H1 (cell line): Measurements from ENCODE around the gene NTRK2. TPM values are rescaled to one million over a fixed set of nuclear protein-coding genes. Genes with fewer than 3 reads are reported as not detected.

ENCODE experiments used
- CTCF ChIA-PET: fragments of 300-600 bp; sonication (Branson Sonifier 250); formaldehyde crosslinking; loops from one replicate; lab custom pipeline; 2021; ENCODE audit not compliant: partially characterized antibody; lab: Charles Lee
- POLR2A ChIA-PET: fragments of 300-600 bp; sonication (Branson Sonifier 250); formaldehyde crosslinking; loops from one replicate; lab custom pipeline; 2021; ENCODE audit warnings: inconsistent platforms; ENCODE audit not compliant: partially characterized antibody; lab: Charles Lee
- DNase-seq, 2 experiments: peaks; one replicate each; pipeline versions ENCODE4 v3.0.0 to v3.0.0-alpha.2; 2010 to 2022; ENCODE audit warnings: low spot score in 2 of 2, low read depth in 1 of 2, mixed read lengths in 1 of 2
- FAIRE-seq: peaks from 2 replicates; lab custom pipeline; 2011; peaks lifted over from hg19 to GRCh38; lab: Jason Lieb, UNC
- H2AFZ ChIP-seq: 2 replicates; pipeline ENCODE4 v1.8.1; 2012; ENCODE audit warnings: low read length, inconsistent platforms
- H2AK5ac ChIP-seq: 2 replicates; pipeline ENCODE4 v1.6.1; 2013; ENCODE audit warnings: low read depth, low read length
- H2BK120ac ChIP-seq: replicated peaks from 2 replicates; pipeline ENCODE3; 2013; ENCODE audit warnings: low read depth, low read length, inconsistent platforms
- H2BK12ac ChIP-seq: 2 replicates; pipeline ENCODE4 v1.6.1; 2013; ENCODE audit warnings: low read depth, low read length
- H2BK15ac ChIP-seq: 2 replicates; pipeline ENCODE4 v1.6.1; 2013; ENCODE audit warnings: low read length
- H2BK20ac ChIP-seq: 2 replicates; pipeline ENCODE4 v1.6.1; 2013; ENCODE audit warnings: low read length
- H2BK5ac ChIP-seq: 2 replicates; pipeline ENCODE4 v1.6.1; 2013; ENCODE audit warnings: low read depth, low read length
- H3K14ac ChIP-seq: 2 replicates; pipeline ENCODE4 v1.6.1; 2013; ENCODE audit warnings: inconsistent platforms; ENCODE audit not compliant: insufficient read length
- H3K18ac ChIP-seq: 2 replicates; pipeline ENCODE4 v1.6.1; 2013; ENCODE audit warnings: low read length; ENCODE audit errors: extremely low read depth
- H3K23ac ChIP-seq: 2 replicates; pipeline ENCODE4 v1.6.1; 2013; ENCODE audit warnings: inconsistent platforms; ENCODE audit not compliant: insufficient read length
- H3K23me2 ChIP-seq: 2 replicates; pipeline ENCODE4 v1.6.1; 2013; ENCODE audit warnings: low read depth, low read length
- H3K27ac ChIP-seq: 2 replicates; pipeline ENCODE4 v1.6.1; 2011; ENCODE audit warnings: low read depth, low read length, inconsistent platforms
- H3K27me3 ChIP-seq, 4 experiments: replicated peaks in 1 of 4; 1 replicate in 1 of 4; 2 replicates in 3 of 4; pipeline versions ENCODE4 v1.6.1 to v1.8.1; 2011 to 2013; ENCODE audit warnings: low read length in 3 of 4, mild to moderate bottlenecking in 3 of 4, inconsistent platforms in 2 of 4, mixed read lengths in 2 of 4, moderate library complexity in 1 of 4; ENCODE audit not compliant: control insufficient read depth in 3 of 4, insufficient read depth in 3 of 4; ENCODE audit errors: extremely low read depth in 1 of 4
- H3K36me3 ChIP-seq, 4 experiments: 2 replicates each; pipeline versions ENCODE4 v1.6.1 to v1.8.1; 2011 to 2013; ENCODE audit warnings: mild to moderate bottlenecking in 4 of 4, low read length in 3 of 4, moderate library complexity in 2 of 4, control low read depth in 1 of 4, inconsistent platforms in 1 of 4; ENCODE audit not compliant: insufficient read depth in 4 of 4, control insufficient read depth in 2 of 4
- H3K4ac ChIP-seq: replicated peaks from 2 replicates; pipeline ENCODE3; 2013; ENCODE audit warnings: low read length, low read depth, mixed read lengths, inconsistent platforms; ENCODE audit not compliant: insufficient read length
- H3K4me1 ChIP-seq, 4 experiments: replicated peaks in 1 of 4; 1 replicate in 1 of 4; 2 replicates in 3 of 4; pipeline versions ENCODE4 v1.6.1 to v1.8.1; 2011 to 2013; ENCODE audit warnings: low read length in 3 of 4, inconsistent platforms in 2 of 4, mixed read lengths in 1 of 4; ENCODE audit not compliant: insufficient read depth in 4 of 4, control insufficient read depth in 3 of 4
- H3K4me2 ChIP-seq, 2 experiments: 2 replicates each; pipeline versions ENCODE4 v1.6.1 to v1.8.1; 2011 to 2013; ENCODE audit warnings: low read depth in 2 of 2, low read length in 2 of 2, control low read depth in 1 of 2, inconsistent platforms in 1 of 2, mild to moderate bottlenecking in 1 of 2; ENCODE audit not compliant: insufficient read depth in 1 of 2
- H3K4me3 ChIP-seq, 4 experiments: fragments of 200-600, 300-600 bp in 1 of 4; sonication (generic), shearing (Covaris generic), sonication (Bioruptor Twin) in 1 of 4; 2 replicates each; pipeline versions ENCODE4 v1.5.1 to v1.8.1; 2011 to 2016; ENCODE audit warnings: low read length in 4 of 4, low read depth in 3 of 4, control low read depth in 2 of 4, inconsistent platforms in 2 of 4, mild to moderate bottlenecking in 2 of 4, mixed read lengths in 1 of 4, moderate library complexity in 1 of 4; ENCODE audit not compliant: insufficient read depth in 2 of 4; ENCODE audit errors: extremely low read depth in 1 of 4
- H3K56ac ChIP-seq: replicated peaks from 2 replicates; pipeline ENCODE3; 2013; ENCODE audit warnings: low read depth, mild to moderate bottlenecking, mixed read lengths, low read length, inconsistent platforms; ENCODE audit not compliant: insufficient read length
- H3K79me1 ChIP-seq: 2 replicates; pipeline ENCODE4 v1.6.1; 2013; ENCODE audit warnings: low read depth, low read length, control low read depth
- H3K79me2 ChIP-seq, 2 experiments: 2 replicates each; pipeline versions ENCODE4 v1.6.1 to v1.8.1; 2012 to 2013; ENCODE audit warnings: low read length in 2 of 2, mild to moderate bottlenecking in 2 of 2, inconsistent platforms in 1 of 2; ENCODE audit not compliant: insufficient read depth in 2 of 2, control insufficient read depth in 1 of 2
- H3K9ac ChIP-seq, 4 experiments: replicated peaks in 1 of 4; 1 replicate in 1 of 4; 2 replicates in 3 of 4; pipeline versions ENCODE4 v1.6.1 to v1.8.1; 2011 to 2013; ENCODE audit warnings: low read depth in 3 of 4, low read length in 3 of 4, control low read depth in 2 of 4, mild to moderate bottlenecking in 2 of 4, moderate library complexity in 2 of 4, inconsistent platforms in 1 of 4; ENCODE audit errors: extremely low read depth in 1 of 4
- H3K9me3 ChIP-seq, 2 experiments: 2 replicates each; pipeline versions ENCODE4 v1.6.1 to v1.8.1; 2012 to 2013; ENCODE audit warnings: mild to moderate bottlenecking in 2 of 2, moderate library complexity in 2 of 2, control low read depth in 1 of 2, inconsistent platforms in 1 of 2, low read depth in 1 of 2, low read length in 1 of 2, mixed read lengths in 1 of 2; ENCODE audit not compliant: insufficient read depth in 2 of 2
- H4K20me1 ChIP-seq, 2 experiments: replicated peaks in 1 of 2; 2 replicates each; pipeline versions ENCODE3 to v1.8.1; 2011 to 2013; ENCODE audit warnings: inconsistent platforms in 2 of 2, low read length in 2 of 2, mild to moderate bottlenecking in 1 of 2; ENCODE audit not compliant: insufficient read depth in 2 of 2, control insufficient read depth in 1 of 2
- H4K5ac ChIP-seq: 2 replicates; pipeline ENCODE4 v1.6.1; 2013; ENCODE audit warnings: low read length, low read depth, mixed read lengths, inconsistent platforms; ENCODE audit not compliant: insufficient read length
- H4K8ac ChIP-seq: 2 replicates; pipeline ENCODE4 v1.8.0; 2013; ENCODE audit warnings: mild to moderate bottlenecking, moderate library complexity, low read length, inconsistent platforms; ENCODE audit not compliant: insufficient read depth; ENCODE audit errors: extremely low read depth
- H4K91ac ChIP-seq: replicated peaks from 2 replicates; pipeline ENCODE3; 2013; ENCODE audit warnings: low read length, mixed read lengths, inconsistent platforms; ENCODE audit not compliant: insufficient read length
- BACH1 ChIP-seq: IDR thresholded peaks from 2 replicates; pipeline ENCODE4 v1.6.1; 2012; ENCODE audit warnings: low read length, improper control_type of control experiment
- CEBPB ChIP-seq: IDR thresholded peaks from 2 replicates; pipeline ENCODE4 v1.6.1; 2012; ENCODE audit warnings: low read depth, low read length
- CHD1 ChIP-seq: IDR thresholded peaks from 2 replicates; pipeline ENCODE4 v1.6.1; 2012; ENCODE audit warnings: low read depth, low read length, improper control_type of control experiment
- GTF2F1 ChIP-seq: IDR thresholded peaks from 2 replicates; pipeline ENCODE4 v1.6.1; 2012; ENCODE audit warnings: low read depth, low read length, improper control_type of control experiment, borderline replicate concordance
- JUN ChIP-seq: IDR thresholded peaks from 2 replicates; pipeline ENCODE4 v1.6.1; 2011; ENCODE audit warnings: low read depth, mild to moderate bottlenecking, improper control_type of control experiment, low read length
- POU5F1 ChIP-seq: IDR thresholded peaks from 2 replicates; pipeline ENCODE4 v1.6.1; 2011; ENCODE audit warnings: low read depth, mild to moderate bottlenecking, low read length, moderate library complexity
- RNF2 ChIP-seq: fragments of 200-900, 300-1000 bp; sonication (generic); IDR thresholded peaks from 2 replicates; pipeline ENCODE4 v1.7.1; 2016; ENCODE audit warnings: borderline replicate concordance, low read depth, mild to moderate bottlenecking, antibody characterized with exemption, low read length; ENCODE audit not compliant: poor library complexity, severe bottlenecking; ENCODE audit errors: missing control alignments
- TAF7 ChIP-seq: optimal IDR thresholded peaks from 2 replicates; pipeline ENCODE3; 2011; ENCODE audit warnings: low read depth, mild to moderate bottlenecking, inconsistent platforms, low read length, moderate library complexity, borderline replicate concordance
- WGBS, 2 experiments: shearing (Covaris generic) in 1 of 2; methylation state at CpG; one replicate each; pipeline versions ENCODE4 v1.1.6 to v1.1.7; 2013 to 2015; ENCODE audit warnings: low lambda C conversion rate in 2 of 2, mixed read lengths in 2 of 2, inconsistent platforms in 1 of 2, low coverage in 1 of 2, missing lambda C conversion rate in 1 of 2; ENCODE audit not compliant: insufficient replicate concordance in 2 of 2, insufficient coverage in 1 of 2, insufficient read length in 1 of 2; ENCODE audit errors: extremely low coverage in 1 of 2, missing lambda C conversion rate in 1 of 2; 5-methylcytosine and 5-hydroxymethylcytosine counted together
- polyA plus RNA-seq, 7 experiments: library from polyadenylated mRNA; depleted of rRNA in 3 of 7; stranded (reverse) in 5 of 7; unstranded in 2 of 7; fragments of >200 nt in 5 of 7; fragments of 200-250 nt in 2 of 7; gene quantifications; 1 replicate in 5 of 7; 2 replicates in 1 of 7; 4 replicates in 1 of 7; pipeline versions ENCODE4 v1.2.1 to v1.2.3, GENCODE V29; 2011 to 2013; ENCODE audit warnings: missing spikeins in 2 of 7, mixed read lengths in 2 of 7
- total RNA-seq: library from RNA; stranded (reverse); fragmentation: NEBNext Ultra II Directional; extraction: Animal tissue kit (Norgen Biotek cat#: 25700); gene quantifications from 2 replicates; pipeline ENCODE4 v1.2.1, GENCODE V29; 2021

NTRK2 gene
- total and polyA plus RNA-seq, 2 of the 8 experiments (the other 6 are each of a cell fraction or from before 2014, with no cell fraction given), result 0.03 to 0.04 TPM

GRCh38 chr9:84723426-84723825 lies 53.9 kb downstream of the NTRK2 start:
- WGBS, 2 experiments, result 93% methylated on average over 3 of the region's 3 CpGs; no CpG with 5 or more reads in 1 of the 2 experiments
- TF ChIP-seq JUN, result no peak
- TF ChIP-seq GTF2F1, result no peak
- no peak for TF ChIP-seq TAF7
- no peak for TF ChIP-seq CEBPB
- no peak for TF ChIP-seq POU5F1
- no peak for TF ChIP-seq CHD1
- TF ChIP-seq RNF2, result no peak
- no peak for TF ChIP-seq BACH1
- Histone ChIP-seq H2BK12ac (no peak overlapping the region), H3K4me3 (no peak overlapping the region), H2AFZ (no peak overlapping the region), H3K23ac (no peak overlapping the region), H3K9me3 (no peaks in the 10 kb centered on the region), H3K4ac (no peak overlapping the region), H2BK5ac (no peak overlapping the region), H4K5ac (no peak overlapping the region), H3K79me2 (no peaks in the 10 kb centered on the region), H2BK15ac (no peak overlapping the region), H3K36me3 (no peaks in the 10 kb centered on the region), H4K8ac (no peak overlapping the region), H3K23me2 (no peaks in the 10 kb centered on the region), H3K4me2 (no peak overlapping the region), H3K14ac (no peak overlapping the region), H3K79me1 (no peaks in the 10 kb centered on the region), H2BK20ac (no peak overlapping the region), H2AK5ac (no peak overlapping the region), H3K27me3 (no peaks in the 10 kb centered on the region; a peak in 1 of 7 replicates), H3K9ac (no peak overlapping the region), H3K4me1 (peaks cover 0 to 4% (median under 1%) of the 10 kb centered on the region in 4 experiments; a peak in 2 of 7 replicates), H4K20me1 (no peaks in the 10 kb centered on the region), H3K27ac (no peak overlapping the region), H4K91ac (no peak overlapping the region), H3K56ac (no peak overlapping the region), H3K18ac (no peak overlapping the region), H2BK120ac (no peak overlapping the region)
- ChIA-PET POLR2A (no interaction called here), CTCF (interaction anchor here (1.0 to 1.3 kb wide), 3 partner anchors 8 to 223 kb away, joined by 3 read pairs; no protein-coding TSS in a partner anchor)
- DNase-seq, result no peak
- FAIRE-seq, result no peak
